Measurements from ENCODE around the gene DNMBP. TPM values are rescaled to one million over a fixed set of nuclear protein-coding genes. Genes with fewer than 3 reads are reported as not detected.

DNMBP gene
- total and polyA plus RNA-seq, 2 donors (not counting 3 experiments of a cell fraction or from before 2014, with no cell fraction given): 32.0 to 53.4 TPM

DNA sequence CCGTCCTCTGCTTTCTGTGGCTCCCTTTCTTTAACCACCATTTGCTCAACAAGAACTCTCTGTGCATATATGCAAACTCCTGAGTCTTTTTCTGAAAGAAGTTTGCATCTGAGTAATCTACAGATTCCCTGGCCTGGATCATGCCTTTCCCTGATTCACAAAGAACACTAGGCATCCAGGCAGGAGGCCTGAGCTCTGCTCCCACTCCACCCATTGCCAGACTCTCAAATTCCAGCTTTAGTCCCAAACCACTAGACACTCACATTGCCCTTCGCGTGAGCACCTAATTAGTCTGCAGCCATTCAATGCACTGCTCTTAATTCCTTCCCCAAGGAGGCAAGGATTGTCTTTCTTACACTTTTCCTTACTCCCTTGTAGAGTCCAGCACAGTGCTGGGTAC lies 166.4 kb downstream of the DNMBP start:
- H2AFZ ChIP-seq (ENCODE audit: low read depth, low read length): peak overlapping the region; percentile 21
- H4K20me1 ChIP-seq (replicated peaks; ENCODE audit: control insufficient read depth, extremely low read depth, insufficient read depth, low read length): no peaks in the 10 kb centered on the region
- intact Hi-C loops (cut with micrococcal nuclease): loop anchor here (10.0 kb wide), 1 partner anchor 219 kb away; the partner anchor contains the start of gene SLC25A28
- H3K9ac ChIP-seq (replicated peaks; ENCODE audit: extremely low read depth, insufficient read depth, low read length): no peak overlapping the region
- DNase-seq (ENCODE audit: low read depth, low spot score): no peak
- H3K9me3 ChIP-seq (replicated peaks; ENCODE audit: control insufficient read depth, insufficient read depth, low read length): no peaks in the 10 kb centered on the region
- no peak for TF ChIP-seq GATA2 (IDR thresholded peaks at IDR 0.05; ENCODE audit: insufficient read depth, insufficient read length, low read depth, low read length)
- no peak for TF ChIP-seq POLR2A (IDR thresholded peaks at IDR 0.05; ENCODE audit: low read depth, low read length)
- no peak for TF ChIP-seq CTCF (IDR thresholded peaks at IDR 0.05; ENCODE audit: extremely low read depth in 1 of 2, insufficient read depth in 1 of 2, low read depth in 1 of 2, low read length in 2 of 2)
- TF ChIP-seq JUN (IDR thresholded peaks at IDR 0.05; ENCODE audit: borderline replicate concordance, insufficient read depth, insufficient read length, low read depth): no peak
- TF ChIP-seq EZH2 (IDR thresholded peaks at IDR 0.05; ENCODE audit: borderline replicate concordance, low read depth, low read length, severe bottlenecking): no peak
- no peak for TF ChIP-seq MYC (IDR thresholded peaks at IDR 0.05; ENCODE audit: low read depth, low read length)
- TF ChIP-seq POLR2AphosphoS5 (IDR thresholded peaks at IDR 0.05; ENCODE audit: insufficient read depth, low read depth, low read length): no peak
- TF ChIP-seq FOS (IDR thresholded peaks at IDR 0.05; ENCODE audit: borderline replicate concordance, insufficient read depth, low read length): no peak
- H3K4me2 ChIP-seq (ENCODE audit: insufficient read depth, low read length): no peak overlapping the region
- H3K79me2 ChIP-seq (ENCODE audit: control insufficient read depth, insufficient read depth, low read length): no peaks in the 10 kb centered on the region
- peaks cover 18% of the 10 kb centered on the region for H3K4me1 ChIP-seq (ENCODE audit: control insufficient read depth, extremely low read depth, insufficient read depth, low read length)
- no peak for FAIRE-seq
- POLR2A ChIA-PET: interaction anchor here (0.5 kb wide), 1 partner anchor 200 kb away, joined by 7 read pairs; no protein-coding TSS in a partner anchor
- H3K27ac ChIP-seq (ENCODE audit: insufficient read depth, low read depth, low read length): no peak overlapping the region
- dilution Hi-C loops (cut with MboI; ENCODE audit: extremely low pct_ligation_motif_present, low sequenced_read_pairs): no loop called here
- H3K4me3 ChIP-seq (replicated peaks in 1 of 3; ENCODE audit: insufficient read depth in 1 of 3, low read depth in 1 of 3, low read length in 3 of 3): no peak overlapping the region
- no peaks in the 10 kb centered on the region for H3K36me3 ChIP-seq (ENCODE audit: control insufficient read depth in 2 of 2, extremely low read depth in 1 of 2, insufficient read depth in 2 of 2, low read length in 2 of 2)
- no TSS peak for BruUV-seq (replicated peaks)
- H3K9me1 ChIP-seq (replicated peaks; ENCODE audit: control insufficient read depth, extremely low read depth, insufficient read depth, low read length): no peaks in the 10 kb centered on the region
- CTCF ChIA-PET: interaction anchor here (1.3 kb wide), 1 partner anchor 111 kb away, joined by 6 read pairs; the partner anchor contains the start of genes COX15 and CUTC
- H3K27me3 ChIP-seq (ENCODE audit: control insufficient read depth in 2 of 2, insufficient read depth in 2 of 2, low read length in 2 of 2): no peaks in the 10 kb centered on the region

Measured in endothelial cell of umbilical vein (primary cell).